Measurements from ENCODE around the gene MUC2.

The MUC2 gene

GRCh38 chr11:1052133-1053011 lies 22.3 kb upstream of the MUC2 start:
- no peak for DNase-seq

GRCh38 chr11:1053121-1053901 lies 21.4 kb upstream of the MUC2 start:
- no peak for DNase-seq

- no peak for DNase-seq
These were observed 20.2 kb upstream of the MUC2 start for GRCh38 chr11:1054143-1055108.

- no peak for DNase-seq
These were observed 19.5 kb upstream of the MUC2 start for GRCh38 chr11:1055109-1055703.

- DNase-seq: no peak
These were observed 18.5 kb upstream of the MUC2 start for GRCh38 chr11:1055990-1056771.

GRCh38 chr11:1057806-1058205 lies 16.9 kb upstream of the MUC2 start:
- DNase-seq: no peak

- no peak for DNase-seq
These were observed 14.9 kb upstream of the MUC2 start for GRCh38 chr11:1059759-1060158.

GRCh38 chr11:1060410-1060809 lies 14.3 kb upstream of the MUC2 start:
- no peak for DNase-seq

- DNase-seq: no peak
These were observed 13.6 kb upstream of the MUC2 start for GRCh38 chr11:1060852-1061616.

- DNase-seq: no peak
These were observed 12.4 kb upstream of the MUC2 start for GRCh38 chr11:1062075-1062820.

GRCh38 chr11:1064167-1064566 lies 10.5 kb upstream of the MUC2 start:
- no peak for DNase-seq

GRCh38 chr11:1067812-1068496 lies 6.7 kb upstream of the MUC2 start:
- no peak for DNase-seq

GRCh38 chr11:1069740-1070139 lies 4.9 kb upstream of the MUC2 start:
- DNase-seq: no peak

GRCh38 chr11:1070594-1071462 lies 3.8 kb upstream of the MUC2 start:
- no peak for DNase-seq

- DNase-seq: no peak
These were observed 3.0 kb upstream of the MUC2 start for GRCh38 chr11:1071571-1072115.

- no peak for DNase-seq
These were observed 2.4 kb upstream of the MUC2 start for GRCh38 chr11:1072116-1072820.

- DNase-seq: no peak
These were observed 1.8 kb upstream of the MUC2 start for GRCh38 chr11:1072821-1073231.

All from activated CD8-positive, alpha-beta memory T cell treated with anti-CD3 and anti-CD28 coated beads, Interleukin-2, amount 50 U/mL, for 48 hours (primary cell).